Stimulated activated CD8-positive, alpha-beta memory T cell treated with anti-CD3 and anti-CD28 coated beads, Interleukin-2, amount 100 ng/mL, for 1 hour (primary cell): ENCODE results near the gene CHRD.
A peak's percentile ranks its signal among the peaks of the same experiment; 100 is the strongest.
"Not testable (repeated sequence)": the region's sequence is repeated elsewhere in the genome, so short reads cannot be mapped to it uniquely, and the experiment has no call there.

ENCODE experiments used
- DNase-seq, 2 donors: peaks; one replicate each; pipeline ENCODE4 v3.0.0-alpha.2; 2020; ENCODE audit warnings: low read depth in 2 of 2

The CHRD gene

DNA sequence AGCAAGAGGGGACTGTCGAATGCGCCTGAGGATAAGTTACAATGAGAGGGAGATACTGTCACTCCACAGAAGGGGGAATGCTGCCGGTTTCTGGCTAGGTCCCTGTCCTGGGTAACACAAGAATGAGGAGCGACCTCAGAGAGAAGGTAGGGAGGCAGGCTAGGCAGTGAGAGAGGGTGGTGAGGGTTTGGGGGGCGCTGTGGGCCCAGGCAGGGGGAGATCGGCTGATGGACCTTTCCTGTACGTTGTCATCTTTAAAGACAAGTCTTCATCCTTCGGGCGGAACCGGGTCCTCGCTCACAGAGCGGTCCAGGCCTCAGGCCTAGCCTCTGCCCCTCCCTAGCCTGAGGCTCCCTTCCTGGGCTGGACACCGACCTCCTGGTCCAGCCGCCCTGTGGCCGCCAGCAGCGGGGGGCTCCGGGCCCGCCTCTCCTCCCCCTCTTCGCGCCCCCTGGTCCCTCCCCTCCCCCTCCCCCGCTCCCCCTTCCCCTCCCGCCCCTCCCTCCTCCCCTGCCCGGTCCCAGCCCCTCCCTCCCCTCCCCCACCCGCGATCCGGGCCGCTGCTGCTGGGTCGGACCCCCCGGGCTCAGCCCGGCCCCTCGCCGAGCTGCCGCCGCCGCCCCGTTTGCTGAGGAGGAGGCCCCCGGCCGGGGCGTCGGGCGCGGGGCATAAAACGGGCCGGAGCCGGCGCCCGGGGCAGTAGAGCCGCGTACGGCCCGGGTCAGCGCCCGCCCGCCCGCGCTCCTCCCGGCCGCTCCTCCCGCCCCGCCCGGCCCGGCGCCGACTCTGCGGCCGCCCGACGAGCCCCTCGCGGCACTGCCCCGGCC lies at the start of gene CHRD:
Gene CHRD, plus strand, starts transcription at position 697 of the 827 bp plus-strand sequence. CDS start 265 bp downstream, outside the sequence.
- DNase-seq = no peak

DNA sequence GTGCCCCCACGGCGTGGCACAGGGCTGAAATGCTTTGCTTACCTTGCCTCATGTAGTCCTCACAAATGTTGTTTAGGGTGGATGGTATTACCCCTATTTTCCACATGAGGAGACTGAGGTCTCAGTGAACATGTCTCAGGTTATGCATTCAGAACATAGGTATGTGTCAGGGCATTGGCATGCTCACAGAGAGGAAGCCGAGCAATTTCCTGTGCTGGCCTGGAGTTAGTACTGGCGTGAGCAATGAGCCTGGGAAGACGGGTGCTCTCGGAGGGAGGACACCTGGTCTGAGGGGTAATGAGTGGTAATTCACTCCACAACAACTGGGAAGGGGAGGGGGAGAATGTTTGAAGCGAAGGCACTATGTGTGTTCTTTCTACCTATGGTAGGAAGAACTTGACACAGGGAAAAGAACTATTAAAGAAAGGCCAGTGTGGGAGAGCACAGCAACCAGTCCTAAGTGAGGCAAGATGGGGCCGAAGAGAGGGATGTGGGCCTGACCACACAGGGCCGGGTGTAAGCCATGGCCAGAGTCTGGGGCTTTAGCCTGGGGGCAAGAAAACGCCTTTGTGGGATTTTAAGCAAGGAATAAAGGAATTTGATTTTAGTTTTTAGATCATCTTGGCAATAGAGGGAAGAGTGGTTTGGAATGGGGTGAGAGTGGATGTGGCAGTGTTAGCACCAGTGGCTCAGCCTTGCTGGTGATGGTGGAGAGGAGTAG lies 47.3 kb upstream of the CHRD start:
- no peak for DNase-seq

DNA sequence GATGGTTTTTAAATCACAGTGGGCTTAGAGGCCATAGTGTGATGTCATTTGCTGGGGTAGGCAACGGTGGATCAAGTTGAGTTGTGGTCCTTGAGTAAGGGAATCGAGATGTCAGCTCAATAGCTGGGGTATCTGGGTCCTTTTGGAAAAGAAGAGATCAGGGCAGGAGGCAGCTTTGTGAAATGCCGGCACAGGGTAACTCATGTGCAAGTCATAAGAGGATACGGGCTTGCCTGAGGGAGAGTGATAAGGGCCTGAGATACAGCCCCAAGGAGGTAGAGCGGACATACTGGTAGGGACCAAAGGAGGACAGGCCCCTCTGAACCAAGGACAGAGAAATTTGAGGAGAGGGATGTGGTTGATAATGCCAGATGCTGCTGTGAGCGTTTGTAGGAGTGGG lies 46.7 kb upstream of the CHRD start:
- DNase-seq = no peak

DNA sequence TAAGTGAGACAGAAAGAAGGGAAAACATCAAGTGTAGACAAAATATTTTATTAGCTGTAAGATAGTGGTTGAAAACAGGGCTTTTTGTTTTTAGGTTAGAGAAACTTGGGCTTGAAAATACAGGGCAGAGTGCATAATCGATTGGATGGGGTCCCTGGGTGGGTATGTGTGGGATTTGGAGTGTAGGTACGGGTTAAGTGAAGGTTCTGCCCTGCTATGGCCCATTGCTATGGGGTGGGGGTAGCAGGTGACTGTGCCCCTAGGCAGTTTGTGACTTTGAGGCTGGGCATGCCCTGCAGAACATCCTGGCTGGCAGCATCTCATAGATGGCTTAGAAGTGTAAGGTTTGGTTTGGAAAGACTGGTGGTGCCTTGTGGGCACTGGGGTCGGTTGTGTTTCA lies 46.2 kb upstream of the CHRD start:
- DNase-seq = no peak

- DNase-seq = peak in 1 of 2 donors; percentile 11
Measured at GRCh38 chr3:184334470-184335158, 45.2 kb upstream of the CHRD start.

DNA sequence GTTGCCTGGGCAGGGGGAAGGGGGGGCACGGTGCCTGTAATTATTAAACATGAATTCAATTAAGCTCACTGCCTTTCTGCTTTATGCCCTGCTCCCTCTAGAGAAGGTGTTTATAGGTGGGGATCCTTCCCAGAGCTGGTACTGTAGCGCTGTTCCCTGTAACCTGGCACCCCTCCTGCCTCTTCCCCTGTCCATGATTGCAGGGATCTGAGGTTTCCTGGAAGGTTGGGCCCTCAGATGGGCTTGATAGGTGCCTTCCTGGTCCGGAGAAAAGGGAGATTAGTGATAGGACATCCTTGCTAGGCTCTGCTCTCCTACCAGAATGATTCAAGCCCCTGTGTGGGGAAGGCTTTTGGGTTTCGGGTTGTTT lies 44.6 kb upstream of the CHRD start:
- DNase-seq = no peak

GRCh38 chr3:184335661-184336546 lies 44.0 kb upstream of the CHRD start:
- DNase-seq = peak; percentile 74 to 80

GRCh38 chr3:184336547-184337398 lies 43.1 kb upstream of the CHRD start:
- no peak for DNase-seq

DNA sequence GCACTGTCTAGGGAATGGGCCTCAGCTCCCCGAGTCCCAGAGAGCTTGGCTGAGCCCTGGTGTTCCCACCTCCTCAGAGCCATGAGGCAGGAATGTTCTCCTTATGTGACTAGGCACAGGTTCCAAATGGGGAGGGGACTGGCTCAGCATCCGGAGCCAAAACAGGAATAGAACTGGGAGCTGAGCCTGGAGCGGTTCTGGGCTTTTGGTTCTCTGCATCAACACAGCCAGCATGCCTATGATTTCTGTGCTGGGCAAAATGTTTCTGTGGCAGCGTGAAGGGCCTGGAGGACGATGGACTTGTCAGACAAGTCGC lies 42.5 kb upstream of the CHRD start, which contains the start of gene FAM131A:
Gene FAM131A, plus strand, starts transcription at position 202 of the 316 bp plus-strand sequence. Its CDS starts 31 bp downstream, at position 233.
- no peak for DNase-seq

DNA sequence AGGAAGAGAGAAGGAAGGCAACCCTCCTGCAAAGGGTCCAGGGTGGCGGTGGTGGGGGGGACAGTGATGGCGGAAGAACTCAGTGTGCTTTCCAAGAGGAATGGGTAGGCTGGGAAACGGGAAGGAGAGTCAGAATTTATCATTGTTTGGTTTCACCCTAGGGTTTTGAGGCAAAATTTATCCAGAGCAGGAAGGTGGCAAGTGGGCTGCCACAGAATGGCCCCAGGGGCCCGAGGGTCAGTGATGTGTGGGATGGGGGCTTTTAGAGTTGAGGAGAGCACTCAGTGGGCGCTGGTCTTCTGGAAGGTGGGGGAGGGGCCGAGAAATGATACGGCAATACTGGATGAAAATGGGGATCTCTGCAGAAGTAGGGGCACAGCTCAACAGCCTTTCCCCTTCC lies 41.9 kb upstream of the CHRD start:
- no peak for DNase-seq

DNA sequence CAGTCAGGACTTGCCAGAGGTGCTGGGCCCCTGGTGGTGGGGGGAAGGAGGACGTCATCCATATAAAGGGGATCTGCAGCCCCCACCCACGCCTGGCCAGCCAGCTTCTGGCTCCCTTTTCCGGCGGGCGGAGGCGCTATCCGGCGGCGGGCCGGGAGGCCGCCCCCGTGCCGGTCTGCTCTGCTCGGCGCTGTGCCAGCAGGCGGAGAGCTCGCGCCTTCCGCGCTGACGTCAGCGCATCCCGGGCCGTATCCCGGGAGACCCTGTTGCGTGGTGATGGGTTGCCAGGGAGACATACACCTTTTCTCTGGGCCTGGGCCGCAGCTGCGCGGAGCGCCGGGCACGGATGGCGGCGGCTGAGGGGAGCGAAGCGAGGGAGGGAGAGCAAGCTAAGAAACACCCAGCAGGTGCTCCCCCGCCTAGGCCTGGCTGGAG lies 41.3 kb upstream of the CHRD start:
- DNase-seq = no peak

GRCh38 chr3:184339001-184339400 lies 40.9 kb upstream of the CHRD start:
- no peak for DNase-seq

GRCh38 chr3:184339451-184340135 lies 40.3 kb upstream of the CHRD start:
- not testable (repeated sequence) for DNase-seq

GRCh38 chr3:184341925-184342324 lies 37.9 kb upstream of the CHRD start:
- DNase-seq = no peak

DNA sequence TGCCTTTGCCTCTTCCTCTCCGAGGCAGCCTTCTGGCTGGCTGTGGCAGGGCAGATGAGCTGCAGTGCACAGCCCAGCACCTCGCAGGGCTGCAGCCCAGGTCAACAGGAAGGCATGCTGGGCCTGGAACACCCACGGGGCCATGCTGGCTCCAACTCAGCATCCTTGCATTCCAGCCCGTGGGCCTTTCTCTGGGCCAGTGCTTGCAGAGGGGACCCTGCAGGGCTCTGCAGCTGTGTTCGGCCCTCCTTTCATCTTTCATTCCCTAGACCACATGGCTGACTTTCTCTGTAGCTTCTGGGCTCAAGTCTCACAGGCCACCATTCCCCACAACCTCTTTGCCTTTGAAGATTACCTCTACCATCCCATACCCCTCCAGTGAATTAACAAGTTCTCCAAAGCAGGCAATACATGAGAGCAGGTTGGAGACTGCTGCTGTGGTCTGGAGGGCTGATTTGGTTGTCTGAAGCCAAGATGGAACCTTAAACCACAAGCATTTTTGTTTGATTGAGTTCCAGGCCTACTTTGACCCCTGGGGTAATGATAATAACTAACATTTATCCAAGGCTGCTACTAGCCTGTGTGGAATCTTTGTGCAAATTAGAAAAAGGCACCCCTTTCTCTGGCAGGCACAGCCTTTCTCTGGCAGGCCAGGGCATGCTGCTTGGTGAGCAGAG lies 36.5 kb upstream of the CHRD start:
- no peak for DNase-seq

DNA sequence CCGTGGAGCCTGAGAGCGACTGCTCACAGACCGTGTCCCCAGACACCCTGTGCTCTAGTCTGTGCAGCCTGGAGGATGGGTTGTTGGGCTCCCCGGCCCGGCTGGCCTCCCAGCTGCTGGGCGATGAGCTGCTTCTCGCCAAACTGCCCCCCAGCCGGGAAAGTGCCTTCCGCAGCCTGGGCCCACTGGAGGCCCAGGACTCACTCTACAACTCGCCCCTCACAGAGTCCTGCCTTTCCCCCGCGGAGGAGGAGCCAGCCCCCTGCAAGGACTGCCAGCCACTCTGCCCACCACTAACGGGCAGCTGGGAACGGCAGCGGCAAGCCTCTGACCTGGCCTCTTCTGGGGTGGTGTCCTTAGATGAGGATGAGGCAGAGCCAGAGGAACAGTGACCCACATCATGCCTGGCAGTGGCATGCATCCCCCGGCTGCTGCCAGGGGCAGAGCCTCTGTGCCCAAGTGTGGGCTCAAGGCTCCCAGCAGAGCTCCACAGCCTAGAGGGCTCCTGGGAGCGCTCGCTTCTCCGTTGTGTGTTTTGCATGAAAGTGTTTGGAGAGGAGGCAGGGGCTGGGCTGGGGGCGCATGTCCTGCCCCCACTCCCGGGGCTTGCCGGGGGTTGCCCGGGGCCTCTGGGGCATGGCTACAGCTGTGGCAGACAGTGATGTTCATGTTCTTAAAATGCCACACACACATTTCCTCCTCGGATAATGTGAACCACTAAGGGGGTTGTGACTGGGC lies 35.1 kb upstream of the CHRD start:
- DNase-seq = no peak

GRCh38 chr3:184345317-184346144 lies 34.3 kb upstream of the CHRD start:
- DNase-seq = no peak
